Suprapubic skin (tissue), 4 donors: Measurements from ENCODE around the gene OTOF. TPM values are rescaled to one million over a fixed set of nuclear protein-coding genes. Genes with fewer than 3 reads are reported as not detected.

Experiments
- DNase-seq, 2 donors: peaks; one replicate each; pipeline ENCODE4 v3.0.0-alpha.2; 2019; ENCODE audit warnings: low spot score in 2 of 2
- H3K27ac ChIP-seq: fragments of 200-600 bp; sonication (generic); one replicate; pipeline ENCODE4 v1.5.1; 2019
- H3K27me3 ChIP-seq: fragments of 200-600 bp; sonication (generic); one replicate; pipeline ENCODE4 v1.5.1; 2019
- H3K36me3 ChIP-seq: fragments of 200-600 bp; sonication (generic); one replicate; pipeline ENCODE4 v1.5.1; 2019
- H3K4me1 ChIP-seq: fragments of 200-600 bp; sonication (generic); one replicate; pipeline ENCODE4 v1.5.1; 2019
- H3K4me3 ChIP-seq: fragments of 200-600 bp; sonication (generic); one replicate; pipeline ENCODE4 v1.5.1; 2019; ENCODE audit warnings: mild to moderate bottlenecking
- H3K9me3 ChIP-seq: fragments of 200-600 bp; sonication (generic); one replicate; pipeline ENCODE4 v1.5.1; 2019
- EP300 ChIP-seq: sonication (generic); formaldehyde crosslinking; IDR thresholded peaks from one replicate; pipeline ENCODE4 v1.6.1; 2017; ENCODE audit warnings: antibody characterized with exemption
- POLR2A ChIP-seq, 2 donors: fragments of 450-650 bp; IDR thresholded peaks; one replicate each; pipeline ENCODE4 v1.6.1; 2017; ENCODE audit warnings: antibody characterized with exemption in 2 of 2, mild to moderate bottlenecking in 2 of 2, moderate library complexity in 2 of 2
- POLR2AphosphoS5 ChIP-seq, 3 donors: sonication (generic); formaldehyde crosslinking; IDR thresholded peaks; one replicate each; pipeline ENCODE4 v1.6.1; 2017; ENCODE audit warnings: antibody characterized with exemption in 3 of 3
- WGBS: methylation state at CpG from one replicate; pipeline ENCODE4 v1.1.5; 2018; 5-methylcytosine and 5-hydroxymethylcytosine counted together
- total RNA-seq, 4 donors: library from RNA; depleted of rRNA; stranded (reverse); fragments of >200 nt; gene quantifications; one replicate each; pipeline ENCODE4 v1.1.0, GENCODE V29; 2016
- TF ChIP-seq, protein P1 (sequence below), 2 donors: fragments of 200-600 bp in 1 of 2; fragments of 450-650 bp in 1 of 2; sonication (generic) in 1 of 2; IDR thresholded peaks; one replicate each; pipeline ENCODE4 v1.5.1; 2016 to 2019; ENCODE audit warnings: antibody characterized with exemption in 2 of 2, mild to moderate bottlenecking in 1 of 2, moderate library complexity in 1 of 2

Gene OTOF
- total RNA-seq, 4 donors from 2014 or later = 0.16 to 0.39 (median 0.17) TPM; not detected in 1

- H3K27me3 ChIP-seq = peaks cover 29% of the 10 kb centered on the region
- no peak overlapping the region for H3K4me3 ChIP-seq
- H3K9me3 ChIP-seq = no peaks in the 10 kb centered on the region
- no peak overlapping the region for H3K27ac ChIP-seq
- peak; percentile 34 to 44 for DNase-seq
- TF ChIP-seq, protein P1, sequence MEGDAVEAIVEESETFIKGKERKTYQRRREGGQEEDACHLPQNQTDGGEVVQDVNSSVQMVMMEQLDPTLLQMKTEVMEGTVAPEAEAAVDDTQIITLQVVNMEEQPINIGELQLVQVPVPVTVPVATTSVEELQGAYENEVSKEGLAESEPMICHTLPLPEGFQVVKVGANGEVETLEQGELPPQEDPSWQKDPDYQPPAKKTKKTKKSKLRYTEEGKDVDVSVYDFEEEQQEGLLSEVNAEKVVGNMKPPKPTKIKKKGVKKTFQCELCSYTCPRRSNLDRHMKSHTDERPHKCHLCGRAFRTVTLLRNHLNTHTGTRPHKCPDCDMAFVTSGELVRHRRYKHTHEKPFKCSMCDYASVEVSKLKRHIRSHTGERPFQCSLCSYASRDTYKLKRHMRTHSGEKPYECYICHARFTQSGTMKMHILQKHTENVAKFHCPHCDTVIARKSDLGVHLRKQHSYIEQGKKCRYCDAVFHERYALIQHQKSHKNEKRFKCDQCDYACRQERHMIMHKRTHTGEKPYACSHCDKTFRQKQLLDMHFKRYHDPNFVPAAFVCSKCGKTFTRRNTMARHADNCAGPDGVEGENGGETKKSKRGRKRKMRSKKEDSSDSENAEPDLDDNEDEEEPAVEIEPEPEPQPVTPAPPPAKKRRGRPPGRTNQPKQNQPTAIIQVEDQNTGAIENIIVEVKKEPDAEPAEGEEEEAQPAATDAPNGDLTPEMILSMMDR (IDR thresholded peaks at IDR 0.05) = no peak
- no peak for TF ChIP-seq POLR2A (IDR thresholded peaks at IDR 0.05)
- TF ChIP-seq EP300 = no peak
- TF ChIP-seq POLR2AphosphoS5 (IDR thresholded peaks at IDR 0.05) = no peak
- no peaks in the 10 kb centered on the region for H3K4me1 ChIP-seq
- whole genome bisulfite sequencing = 20% methylated on average over 3 of the region's 6 CpGs
- no peaks in the 10 kb centered on the region for H3K36me3 ChIP-seq
Observed at GRCh38 chr2:26522325-26522724, 44.4 kb upstream of the OTOF start.

DNA sequence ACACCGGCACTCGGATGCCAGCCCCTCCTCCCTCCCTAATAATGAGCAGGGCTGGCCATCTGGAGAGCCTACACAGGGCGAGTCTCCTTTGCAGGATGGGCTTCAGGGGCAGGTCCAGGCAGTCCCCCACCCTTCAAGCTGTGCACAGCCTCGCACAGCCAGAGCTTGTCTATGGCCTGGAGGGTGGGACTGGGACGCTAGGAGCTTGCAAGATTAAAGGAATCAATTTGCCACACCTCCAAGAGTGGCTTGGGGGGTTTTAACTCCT is 43.9 kb upstream of the OTOF start:
- H3K27me3 ChIP-seq = peaks cover 28% of the 10 kb centered on the region
- WGBS = 11% methylated on average over 2 of the region's 5 CpGs

DNA sequence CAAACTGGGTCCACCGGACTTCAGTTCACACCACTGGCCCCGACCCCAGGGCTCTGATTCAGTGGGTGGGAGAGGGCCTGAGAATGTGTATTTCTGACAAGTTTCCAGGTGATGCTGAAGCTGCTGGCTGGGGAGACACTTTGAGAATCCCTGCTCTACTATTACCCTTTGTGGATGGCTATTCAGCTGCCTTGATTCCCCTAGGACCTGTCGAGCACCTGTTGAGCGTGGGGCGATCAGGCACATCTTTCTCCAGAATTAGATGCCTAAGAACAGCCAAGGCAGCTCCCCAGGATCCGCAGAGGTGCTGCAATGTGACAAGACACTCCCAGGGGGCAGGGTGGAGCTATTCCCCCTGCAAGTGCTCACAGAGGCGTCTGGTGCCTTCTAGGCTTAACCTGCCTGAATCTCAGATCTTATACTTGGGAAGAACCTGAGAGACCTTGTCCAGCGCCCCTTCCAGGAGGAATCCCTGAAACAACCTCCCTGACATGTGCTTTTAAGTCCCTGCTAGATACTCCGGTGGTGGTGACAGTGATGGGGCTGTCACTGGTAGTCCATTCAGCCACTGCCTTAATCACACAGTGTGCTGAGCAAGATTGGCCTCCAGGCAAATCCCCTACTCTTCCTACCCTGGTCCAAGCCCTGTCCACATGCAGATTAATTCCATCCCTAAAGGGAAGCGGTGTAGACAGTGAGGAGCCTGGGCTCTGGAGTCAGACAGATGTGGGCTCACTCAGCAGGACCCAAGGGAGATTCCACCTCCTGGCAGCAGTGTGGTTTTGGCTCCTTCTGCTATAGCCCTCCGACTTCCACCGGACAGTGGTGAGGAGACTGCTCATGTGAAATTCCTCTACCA is 43.4 kb upstream of the OTOF start:
- peak in 1 of 2 donors; percentile 28 for DNase-seq
- peaks cover 28% of the 10 kb centered on the region for H3K27me3 ChIP-seq
- H3K4me1 ChIP-seq = no peaks in the 10 kb centered on the region
- H3K9me3 ChIP-seq = no peaks in the 10 kb centered on the region
- 41% methylated on average over 9 of the region's 12 CpGs for WGBS
- no peaks in the 10 kb centered on the region for H3K36me3 ChIP-seq
- no peak overlapping the region for H3K4me3 ChIP-seq
- TF ChIP-seq, protein P1 (IDR thresholded peaks at IDR 0.05) = no peak
- no peak for TF ChIP-seq POLR2AphosphoS5 (IDR thresholded peaks at IDR 0.05)
- no peak for TF ChIP-seq EP300
- no peak for TF ChIP-seq POLR2A (IDR thresholded peaks at IDR 0.05)
- no peak overlapping the region for H3K27ac ChIP-seq

More for the DNA sequence above, 43.9 kb upstream of the OTOF start:
- Histone ChIP-seq H3K36me3 (no peaks in the 10 kb centered on the region), H3K9me3 (no peaks in the 10 kb centered on the region), H3K27ac (no peak overlapping the region), H3K4me3 (no peak overlapping the region), H3K4me1 (no peaks in the 10 kb centered on the region)
- no peak for TF ChIP-seq EP300
- DNase-seq = peak in 1 of 2 donors; percentile 39

DNA sequence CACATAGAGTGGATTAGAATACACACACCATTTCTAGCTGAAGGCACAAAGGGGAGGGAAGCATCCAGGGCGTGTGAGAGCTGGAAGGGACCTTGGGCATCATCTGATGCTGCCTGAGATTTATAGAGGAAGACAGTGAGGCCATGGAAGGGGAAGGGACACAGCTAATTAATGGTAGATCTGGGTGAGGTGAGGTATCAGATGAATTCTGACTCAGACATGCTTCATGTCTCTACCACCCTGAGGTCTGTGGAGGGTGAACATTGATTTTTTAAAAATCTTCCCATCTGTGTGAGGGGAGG is 42.2 kb upstream of the OTOF start:
- Histone ChIP-seq H3K27me3 (peaks cover 28% of the 10 kb centered on the region), H3K27ac (no peak overlapping the region), H3K9me3 (no peaks in the 10 kb centered on the region), H3K4me1 (no peaks in the 10 kb centered on the region), H3K36me3 (no peaks in the 10 kb centered on the region), H3K4me3 (no peak overlapping the region)
- DNase-seq = no peak
- 63% methylated on average over 1 of the region's 1 CpG for WGBS
- TF ChIP-seq EP300 = no peak
- TF ChIP-seq POLR2A (IDR thresholded peaks at IDR 0.05) = no peak
- TF ChIP-seq, protein P1 (IDR thresholded peaks at IDR 0.05) = no peak
- no peak for TF ChIP-seq POLR2AphosphoS5 (IDR thresholded peaks at IDR 0.05)

DNA sequence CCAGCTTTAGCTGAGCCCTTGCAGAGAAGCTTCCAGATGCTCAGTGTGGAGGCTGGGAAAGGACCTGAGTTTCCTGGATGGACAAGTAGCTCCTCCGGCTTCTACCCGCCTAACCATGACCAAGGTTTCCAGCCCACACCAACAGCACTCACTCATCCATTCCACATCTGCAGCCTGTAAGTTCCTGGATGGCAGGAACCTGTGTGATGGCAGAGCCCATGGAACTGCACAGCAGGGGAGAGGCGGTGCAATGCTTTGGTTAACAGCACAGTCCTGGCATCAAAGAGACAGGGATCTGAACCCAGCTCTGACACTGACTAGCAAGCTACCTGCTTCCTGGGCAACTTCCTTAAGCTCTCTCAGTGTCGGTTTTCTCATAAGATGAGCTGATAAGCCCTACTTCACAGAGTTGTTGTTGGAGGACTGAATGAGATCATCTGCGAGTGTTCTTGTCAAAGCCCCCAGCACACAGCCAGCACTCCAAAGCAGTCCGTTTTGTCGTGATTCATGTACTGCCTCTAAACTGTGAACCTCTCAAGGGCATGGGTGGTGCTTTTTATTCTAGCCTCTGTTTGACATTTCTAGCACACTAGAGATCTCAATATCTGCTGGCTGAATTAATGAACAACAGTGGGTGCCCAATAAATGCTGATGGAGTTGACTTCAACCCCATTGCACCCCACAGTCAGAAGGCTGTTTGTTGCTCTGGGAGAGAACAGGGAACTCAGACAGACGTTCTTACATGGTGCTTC is 41.6 kb upstream of the OTOF start:
- Histone ChIP-seq H3K4me1 (no peaks in the 10 kb centered on the region), H3K27me3 (peaks cover 28% of the 10 kb centered on the region), H3K9me3 (no peaks in the 10 kb centered on the region), H3K27ac (no peak overlapping the region), H3K4me3 (no peak overlapping the region), H3K36me3 (no peaks in the 10 kb centered on the region)
- WGBS = 54% methylated on average over 5 of the region's 8 CpGs
- TF ChIP-seq POLR2AphosphoS5 (IDR thresholded peaks at IDR 0.05) (no peak), EP300 (no peak), POLR2A (IDR thresholded peaks at IDR 0.05) (no peak)
- TF ChIP-seq, protein P1 (IDR thresholded peaks at IDR 0.05) = no peak
- no peak for DNase-seq
